Esophagus muscularis mucosa (tissue), 4 donors: ENCODE results near the gene VAMP2. TPM values are rescaled to one million over a fixed set of nuclear protein-coding genes. Genes with fewer than 3 reads are reported as not detected.

ENCODE experiments used
- DNase-seq: peaks from one replicate; pipeline ENCODE4 v3.0.0-alpha.2; 2017; ENCODE audit errors: extremely low spot score
- H3K27ac ChIP-seq, 4 donors: fragments of 200-600 bp; sonication (generic); replicated peaks in 1 of 4; 1 replicate in 3 of 4; 2 replicates in 1 of 4; pipeline ENCODE4 v1.5.1; 2016 to 2019; ENCODE audit warnings: mild to moderate bottlenecking in 1 of 4
- H3K27me3 ChIP-seq, 4 donors: fragments of 200-600 bp; sonication (generic); one replicate each; pipeline versions ENCODE4 v1.5.1 to v1.6.0; 2016 to 2019
- H3K36me3 ChIP-seq, 4 donors: fragments of 200-600 bp; sonication (generic); one replicate each; pipeline ENCODE4 v1.5.1; 2016 to 2019
- H3K4me1 ChIP-seq, 4 donors: fragments of 200-600 bp; sonication (generic); one replicate each; pipeline ENCODE4 v1.5.1; 2016 to 2019
- H3K4me3 ChIP-seq, 4 donors: fragments of 200-600 bp; sonication (generic); 1 replicate in 2 of 4; 2 replicates in 2 of 4; pipeline ENCODE4 v1.5.1; 2016 to 2019; ENCODE audit warnings: mild to moderate bottlenecking in 4 of 4, moderate library complexity in 1 of 4
- H3K9me3 ChIP-seq, 4 donors: fragments of 200-600 bp; sonication (generic); 1 replicate in 3 of 4; 2 replicates in 1 of 4; pipeline ENCODE4 v1.5.1; 2016 to 2019
- EP300 ChIP-seq: sonication (generic); formaldehyde crosslinking; IDR thresholded peaks from one replicate; pipeline ENCODE4 v1.6.1; 2017; ENCODE audit warnings: antibody characterized with exemption
- POLR2A ChIP-seq: fragments of 450-650 bp; IDR thresholded peaks from one replicate; pipeline ENCODE4 v1.6.1; 2017; ENCODE audit warnings: antibody characterized with exemption, moderate library complexity, mild to moderate bottlenecking, low read depth
- POLR2AphosphoS5 ChIP-seq, 2 donors: sonication (generic); formaldehyde crosslinking; IDR thresholded peaks; one replicate each; pipeline ENCODE4 v1.6.1; 2017; ENCODE audit warnings: antibody characterized with exemption in 2 of 2
- WGBS: methylation state at CpG from one replicate; pipeline ENCODE4 v1.1.5; 2018; 5-methylcytosine and 5-hydroxymethylcytosine counted together
- intact Hi-C: fragments of 100-400 bp; cut with DNase I; formaldehyde crosslinking; loops from one replicate; pipeline ENCODE4 v1.15.1; 2023
- total RNA-seq, 4 donors: library from RNA; depleted of rRNA; stranded (reverse); fragments of >200 nt; gene quantifications; one replicate each; pipeline versions ENCODE4 v1.1.0 to v1.2.1, GENCODE V29; 2016
- TF ChIP-seq, protein P1 (sequence below), 3 experiments: fragments of 200-600 bp in 2 of 3; fragments of 450-650 bp in 1 of 3; sonication (generic) in 2 of 3; IDR thresholded peaks; one replicate each; pipeline ENCODE4 v1.5.1; 2017 to 2019; ENCODE audit warnings: antibody characterized with exemption in 3 of 3, mild to moderate bottlenecking in 2 of 3, moderate library complexity in 1 of 3

VAMP2 gene
- total RNA-seq, 4 donors from 2014 or later: 23.7 to 36.4 (median 33.0) TPM

DNA sequence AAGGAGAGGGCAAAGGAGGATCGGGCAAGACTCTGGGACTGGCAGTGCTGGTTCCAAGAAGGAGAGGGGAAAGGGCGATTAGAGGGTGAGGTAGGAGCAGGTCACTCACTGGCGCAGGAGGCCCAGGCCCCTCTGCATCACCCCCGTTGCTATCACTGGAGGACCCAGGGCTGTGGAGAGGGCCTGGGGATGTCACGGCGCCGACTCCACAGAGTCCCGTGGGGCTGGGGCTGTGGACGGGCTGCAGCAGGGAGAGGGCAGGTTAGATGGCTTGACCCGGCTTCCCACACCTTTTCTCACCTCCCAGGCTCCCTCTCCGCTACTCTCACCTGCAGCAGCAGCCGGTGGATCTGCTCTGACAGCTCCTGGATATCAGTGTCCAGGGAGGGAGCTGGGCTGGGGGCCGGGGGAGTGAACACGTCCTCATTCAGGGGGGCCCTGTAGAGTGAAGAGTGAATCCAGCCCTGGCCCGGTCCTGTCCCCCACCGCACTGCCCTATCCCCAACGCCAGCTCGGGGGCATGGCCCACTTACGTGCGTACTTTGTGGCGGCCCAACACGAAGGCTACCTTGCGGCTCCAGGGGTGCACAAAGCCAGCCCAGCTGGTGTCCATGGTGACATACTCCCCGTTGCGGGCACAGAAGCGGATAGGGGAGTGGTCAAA lies 15.5 kb downstream of the VAMP2 start:
- 85% methylated on average over 11 of the region's 26 CpGs for WGBS
- TF ChIP-seq POLR2AphosphoS5 (IDR thresholded peaks at IDR 0.05) (no peak), POLR2A (no peak), EP300 (no peak)
- TF ChIP-seq, protein P1, sequence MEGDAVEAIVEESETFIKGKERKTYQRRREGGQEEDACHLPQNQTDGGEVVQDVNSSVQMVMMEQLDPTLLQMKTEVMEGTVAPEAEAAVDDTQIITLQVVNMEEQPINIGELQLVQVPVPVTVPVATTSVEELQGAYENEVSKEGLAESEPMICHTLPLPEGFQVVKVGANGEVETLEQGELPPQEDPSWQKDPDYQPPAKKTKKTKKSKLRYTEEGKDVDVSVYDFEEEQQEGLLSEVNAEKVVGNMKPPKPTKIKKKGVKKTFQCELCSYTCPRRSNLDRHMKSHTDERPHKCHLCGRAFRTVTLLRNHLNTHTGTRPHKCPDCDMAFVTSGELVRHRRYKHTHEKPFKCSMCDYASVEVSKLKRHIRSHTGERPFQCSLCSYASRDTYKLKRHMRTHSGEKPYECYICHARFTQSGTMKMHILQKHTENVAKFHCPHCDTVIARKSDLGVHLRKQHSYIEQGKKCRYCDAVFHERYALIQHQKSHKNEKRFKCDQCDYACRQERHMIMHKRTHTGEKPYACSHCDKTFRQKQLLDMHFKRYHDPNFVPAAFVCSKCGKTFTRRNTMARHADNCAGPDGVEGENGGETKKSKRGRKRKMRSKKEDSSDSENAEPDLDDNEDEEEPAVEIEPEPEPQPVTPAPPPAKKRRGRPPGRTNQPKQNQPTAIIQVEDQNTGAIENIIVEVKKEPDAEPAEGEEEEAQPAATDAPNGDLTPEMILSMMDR (IDR thresholded peaks at IDR 0.05): no peak
- no peak for DNase-seq
- Histone ChIP-seq H3K27me3 (no peaks in the 10 kb centered on the region), H3K4me3 (no peak overlapping the region), H3K36me3 (peaks cover 84 to 91% (median 86%) of the 10 kb centered on the region in 4 donors), H3K27ac (peak overlapping the region; percentile 94 to 100 (median 100)), H3K9me3 (no peaks in the 10 kb centered on the region), H3K4me1 (peaks cover 44 to 82% (median 82%) of the 10 kb centered on the region in 4 donors)
- intact Hi-C loops: no loop called here

DNA sequence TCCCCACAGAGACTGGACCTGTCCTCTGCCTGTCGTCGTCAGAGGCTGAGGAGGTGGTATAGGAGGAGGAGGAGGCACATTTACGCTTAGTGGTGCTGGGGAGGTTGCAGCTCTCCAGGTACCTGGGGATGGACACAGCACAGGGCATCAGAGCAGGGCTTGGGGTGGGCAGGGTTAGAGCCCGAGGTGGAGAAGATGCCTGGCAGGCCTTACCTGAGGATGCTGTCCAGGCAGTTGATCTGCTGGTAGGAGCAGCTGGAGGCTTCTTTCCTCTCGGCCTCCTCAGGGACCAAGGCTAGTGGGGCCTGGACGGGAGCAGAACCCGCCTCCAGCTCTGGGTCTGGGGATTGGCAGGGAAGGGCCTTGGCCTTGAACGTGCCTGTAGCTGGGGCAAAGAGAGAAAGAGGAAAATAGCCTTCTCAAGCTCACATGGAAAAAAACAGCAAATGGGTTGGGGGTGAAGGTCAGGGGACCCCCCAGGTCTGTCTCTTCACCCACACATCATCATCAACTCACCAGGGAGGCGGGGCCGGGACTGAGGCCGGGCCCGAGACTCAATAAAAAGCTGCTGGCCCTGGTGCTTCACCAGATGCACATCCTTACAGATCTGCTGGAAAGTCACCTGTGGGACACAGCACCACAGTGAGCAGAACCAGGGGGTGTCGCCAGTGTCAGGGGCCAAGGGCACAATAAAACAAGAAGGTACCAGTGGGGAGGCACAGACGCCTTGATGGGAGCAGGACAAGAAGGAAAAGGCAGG lies 16.2 kb downstream of the VAMP2 start:
- Histone ChIP-seq H3K4me1 (peaks cover 47 to 89% (median 89%) of the 10 kb centered on the region in 4 donors), H3K36me3 (peaks cover 91 to 94% (median 93%) of the 10 kb centered on the region in 4 donors), H3K4me3 (no peak overlapping the region), H3K27me3 (no peaks in the 10 kb centered on the region), H3K9me3 (no peaks in the 10 kb centered on the region), H3K27ac (peak overlapping the region; percentile 94 to 100 (median 100))
- no peak for TF ChIP-seq POLR2AphosphoS5 (IDR thresholded peaks at IDR 0.05)
- no peak for TF ChIP-seq POLR2A
- no peak for TF ChIP-seq EP300
- TF ChIP-seq, protein P1 (IDR thresholded peaks at IDR 0.05): no peak
- no peak for DNase-seq
- intact Hi-C loops: no loop called here
- 88% methylated on average over 14 of the region's 14 CpGs for WGBS

DNA sequence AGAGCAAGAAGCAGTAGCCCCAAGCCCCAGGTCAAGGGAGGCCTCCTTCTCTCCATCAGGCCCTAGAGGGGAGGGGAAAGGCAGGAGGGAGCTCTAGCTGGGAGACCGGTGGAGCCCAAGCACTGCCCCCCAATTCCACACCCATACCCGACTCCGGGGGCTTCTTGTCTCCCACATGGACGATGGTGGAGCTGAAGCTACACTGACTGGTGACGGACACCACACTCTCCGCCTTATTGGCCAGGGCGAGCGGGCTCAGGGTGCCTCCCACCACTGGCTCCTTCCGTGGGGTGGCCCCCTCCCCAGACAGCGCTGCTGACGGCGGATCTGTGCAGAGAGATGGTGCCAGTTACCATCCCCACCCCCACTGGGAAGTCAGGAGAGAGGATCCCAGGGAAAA lies 16.9 kb downstream of the VAMP2 start:
- Histone ChIP-seq H3K4me1 (peaks cover 48 to 95% (median 94%) of the 10 kb centered on the region in 4 donors), H3K4me3 (no peak overlapping the region), H3K27me3 (no peaks in the 10 kb centered on the region), H3K27ac (peak overlapping the region; percentile 94 to 100 (median 100)), H3K9me3 (no peaks in the 10 kb centered on the region), H3K36me3 (peaks cover 99 to 100% (median 100%) of the 10 kb centered on the region in 4 donors)
- intact Hi-C loops: no loop called here
- WGBS: 88% methylated on average over 10 of the region's 12 CpGs
- TF ChIP-seq POLR2AphosphoS5 (IDR thresholded peaks at IDR 0.05) (no peak), POLR2A (no peak), EP300 (no peak)
- TF ChIP-seq, protein P1 (IDR thresholded peaks at IDR 0.05): no peak
- DNase-seq: no peak

DNA sequence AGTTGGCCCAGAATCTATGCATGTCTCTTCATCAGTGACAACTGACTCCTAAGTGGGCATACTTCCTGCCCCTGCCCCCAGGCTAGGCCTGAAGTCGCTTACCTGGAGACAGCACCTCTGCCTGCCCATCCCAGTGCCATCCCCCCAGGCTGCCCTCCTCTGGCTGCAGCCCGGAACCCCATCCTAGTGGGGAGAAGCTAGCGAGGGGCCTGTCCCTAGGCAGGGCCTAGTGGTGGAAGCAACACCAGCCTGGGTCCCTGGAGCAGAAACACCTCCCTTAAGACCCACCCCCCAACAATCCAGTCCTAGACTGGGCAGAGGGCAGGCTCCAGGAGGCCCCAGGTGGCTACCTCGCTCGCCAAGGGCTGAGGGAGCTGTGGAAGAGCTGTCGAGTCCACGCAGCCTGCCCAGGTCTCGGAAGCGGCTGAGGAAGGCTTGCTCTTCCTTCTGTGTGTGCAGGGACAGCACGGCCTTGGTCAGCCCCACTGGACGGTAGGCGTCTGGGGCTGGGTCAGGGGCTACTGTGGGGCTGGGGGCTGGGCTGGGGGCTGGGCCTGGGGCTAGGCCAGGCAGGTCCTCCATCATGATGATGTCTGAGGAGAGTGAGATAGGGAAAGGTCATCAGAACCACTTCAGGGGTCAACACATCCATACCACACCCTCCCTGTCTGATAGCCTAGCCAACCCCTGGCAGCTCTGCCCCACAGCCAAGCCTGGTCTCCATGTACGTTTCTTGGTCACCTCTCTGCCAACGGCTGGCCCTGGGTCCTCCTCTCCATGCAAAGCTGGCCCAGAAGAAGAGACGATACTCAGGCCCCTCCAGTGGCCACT lies 18.1 kb downstream of the VAMP2 start:
- TF ChIP-seq POLR2AphosphoS5 (IDR thresholded peaks at IDR 0.05) (peak in 1 of 2 donors; percentile 2), POLR2A (no peak)
- H3K27ac ChIP-seq: peak overlapping the region; percentile 85 to 100 (median 97)
- H3K36me3 ChIP-seq: peaks cover 100% of the 10 kb centered on the region in 4 donors
- peaks cover 47 to 95% (median 94%) of the 10 kb centered on the region in 4 donors for H3K4me1 ChIP-seq
- H3K27me3 ChIP-seq: no peaks in the 10 kb centered on the region
- H3K9me3 ChIP-seq: no peaks in the 10 kb centered on the region
- no peak for DNase-seq
- no peak overlapping the region for H3K4me3 ChIP-seq
- 84% methylated on average over 6 of the region's 15 CpGs for WGBS
- intact Hi-C loops: no loop called here
